DND-41 (cell line): Measurements from ENCODE around the gene CNNM2.

Source experiments
- CTCF ChIP-seq: IDR thresholded peaks from 2 replicates; pipeline ENCODE4 v1.5.1; 2012; ENCODE audit warnings: borderline replicate concordance, low read length, moderate library complexity, mild to moderate bottlenecking; ENCODE audit not compliant: poor library complexity, severe bottlenecking; ENCODE audit errors: extremely low read depth
- EZH2 ChIP-seq: IDR thresholded peaks from 3 replicates; pipeline ENCODE4 v1.6.1; 2012; ENCODE audit warnings: borderline replicate concordance, low read depth, mild to moderate bottlenecking, moderate library complexity, low read length, inconsistent platforms; ENCODE audit not compliant: severe bottlenecking

- TF ChIP-seq CTCF (no peak), EZH2 (no peak)
These were observed 13.5 kb downstream of the CNNM2 start for GRCh38 chr10:102931643-102932042.
